Liver (tissue), 9 donors: Measurements from ENCODE around the gene MTM1. TPM values are rescaled to one million over a fixed set of nuclear protein-coding genes. Genes with fewer than 3 reads are reported as not detected.

Experiments
- DNase-seq: peaks from one replicate; pipeline ENCODE4 v3.0.0-alpha.2; 2017; ENCODE audit warnings: low spot score
- H3K27ac ChIP-seq, 2 donors: one replicate each; pipeline ENCODE4 v1.7.0; 2013; ENCODE audit warnings: inconsistent platforms in 2 of 2, low read length in 2 of 2, control low read depth in 1 of 2, low read depth in 1 of 2, mild to moderate bottlenecking in 1 of 2
- H3K27me3 ChIP-seq, 4 donors: one replicate each; pipeline versions ENCODE4 v1.6.1 to v1.7.0; 2013; ENCODE audit warnings: low read length in 3 of 4, inconsistent platforms in 1 of 4, mild to moderate bottlenecking in 1 of 4, moderate library complexity in 1 of 4; ENCODE audit not compliant: control insufficient read depth in 4 of 4, insufficient read depth in 4 of 4
- H3K36me3 ChIP-seq, 4 donors: one replicate each; pipeline versions ENCODE4 v1.6.1 to v1.7.0; 2013; ENCODE audit warnings: low read length in 3 of 4, mild to moderate bottlenecking in 3 of 4, low read depth in 1 of 4, moderate library complexity in 1 of 4; ENCODE audit not compliant: control insufficient read depth in 4 of 4, insufficient read depth in 3 of 4
- H3K4me1 ChIP-seq, 4 donors: one replicate each; pipeline versions ENCODE4 v1.6.1 to v1.7.0; 2013; ENCODE audit warnings: low read length in 3 of 4, mild to moderate bottlenecking in 3 of 4, moderate library complexity in 1 of 4; ENCODE audit not compliant: control insufficient read depth in 4 of 4, insufficient read depth in 4 of 4
- H3K4me3 ChIP-seq, 3 donors: one replicate each; pipeline versions ENCODE4 v1.6.1 to v1.7.0; 2013; ENCODE audit warnings: low read length in 3 of 3, control low read depth in 1 of 3, low read depth in 1 of 3, mild to moderate bottlenecking in 1 of 3
- H3K9ac ChIP-seq, 2 donors: one replicate each; pipeline ENCODE4 v1.7.0; 2013; ENCODE audit warnings: low read length in 2 of 2, mild to moderate bottlenecking in 2 of 2, moderate library complexity in 2 of 2, control low read depth in 1 of 2, low read depth in 1 of 2
- H3K9me3 ChIP-seq, 4 donors: one replicate each; pipeline versions ENCODE4 v1.6.1 to v1.7.0; 2013; ENCODE audit warnings: low read length in 3 of 4; ENCODE audit not compliant: control insufficient read depth in 4 of 4
- EGR1 ChIP-seq, 2 donors: IDR thresholded peaks; 2 replicates each; pipeline ENCODE4 v1.6.1; 2016 to 2018; ENCODE audit warnings: antibody characterized with exemption in 2 of 2, low read depth in 2 of 2
- FOXA1 ChIP-seq: IDR thresholded peaks from 2 replicates; pipeline ENCODE4 v1.6.1; 2016; ENCODE audit warnings: antibody characterized with exemption
- FOXA2 ChIP-seq: IDR thresholded peaks from 2 replicates; pipeline ENCODE4 v1.6.1; 2016; ENCODE audit warnings: antibody characterized with exemption
- HNF4A ChIP-seq, 2 donors: conservative IDR thresholded peaks; 2 replicates each; pipeline ENCODE4 v1.6.1; 2016; ENCODE audit warnings: antibody characterized with exemption in 2 of 2, mild to moderate bottlenecking in 2 of 2
- JUND ChIP-seq, 2 donors: IDR thresholded peaks; 2 replicates each; pipeline ENCODE4 v1.6.1; 2016; ENCODE audit warnings: antibody characterized with exemption in 2 of 2
- NR2F2 ChIP-seq: IDR thresholded peaks from 2 replicates; pipeline ENCODE4 v1.6.1; 2016; ENCODE audit warnings: antibody characterized with exemption
- RAD21 ChIP-seq, 2 donors: IDR thresholded peaks; 2 replicates each; pipeline ENCODE4 v1.6.1; 2016; ENCODE audit warnings: antibody characterized with exemption in 2 of 2, mild to moderate bottlenecking in 2 of 2
- RXRA ChIP-seq, 2 donors: IDR thresholded peaks; 2 replicates each; pipeline ENCODE4 v1.6.1; 2017 to 2018; ENCODE audit warnings: antibody characterized with exemption in 2 of 2, mild to moderate bottlenecking in 1 of 2
- SP1 ChIP-seq: IDR thresholded peaks from 2 replicates; pipeline ENCODE4 v1.6.1; 2018; ENCODE audit warnings: antibody characterized with exemption, mild to moderate bottlenecking
- TAF1 ChIP-seq: conservative IDR thresholded peaks from 2 replicates; pipeline ENCODE4 v1.6.1; 2016; ENCODE audit warnings: antibody characterized with exemption, mild to moderate bottlenecking
- YY1 ChIP-seq: IDR thresholded peaks from 2 replicates; pipeline ENCODE4 v1.6.1; 2016; ENCODE audit warnings: antibody characterized with exemption, mild to moderate bottlenecking
- WGBS: extraction: QIAGEN DNeasy Blood & Tissue Kit; methylation state at CpG from one replicate; pipeline ENCODE4 v1.1.7; 2013; 5-methylcytosine and 5-hydroxymethylcytosine counted together
- polyA plus RNA-seq, 2 donors: library from polyadenylated mRNA; stranded (reverse) in 1 of 2; unstranded in 1 of 2; fragments of 200-250 nt in 1 of 2; fragments of >200 nt in 1 of 2; fragmentation: Nextera tagmentation in 1 of 2; extraction: Ambion mirVana in 1 of 2; gene quantifications; one replicate each; pipeline versions ENCODE4 v1.2.1 to v1.2.3, GENCODE V29; 2013 to 2015
- total RNA-seq, 2 donors: library from RNA; depleted of rRNA; stranded (reverse); fragments of >200 nt; gene quantifications; one replicate each; pipeline ENCODE4 v1.2.3, GENCODE V29; 2014
- TF ChIP-seq, protein P1 (sequence below): IDR thresholded peaks from 2 replicates; pipeline ENCODE4 v1.6.1; 2016; ENCODE audit warnings: antibody characterized with exemption
- TF ChIP-seq, protein P2 (sequence below): IDR thresholded peaks from 2 replicates; pipeline ENCODE4 v1.6.1; 2016; ENCODE audit warnings: antibody characterized with exemption
- TF ChIP-seq, protein P3 (sequence below): IDR thresholded peaks from 2 replicates; pipeline ENCODE4 v1.6.1; 2016; ENCODE audit warnings: antibody characterized with exemption
- donor health status: healthy.
- donor health status: healthy.
- donor health status: healthy.
- donor health status: healthy.
- donor health status: healthy.

Gene MTM1
- total and polyA plus RNA-seq, 4 donors, result 5.9 to 21.2 (median 11.4) TPM

GRCh38 chrX:150602296-150602695 lies 33.9 kb downstream of the MTM1 start:
- TF ChIP-seq NR2F2 (no peak), EGR1 (IDR thresholded peaks at IDR 0.05; ENCODE audit: low read depth in 2 of 2) (no peak), FOXA1 (no peak), RAD21 (IDR thresholded peaks at IDR 0.05) (no peak), YY1 (no peak), JUND (IDR thresholded peaks at IDR 0.05) (no peak), TAF1 (no peak)
- no peak for DNase-seq
- Histone ChIP-seq H3K27ac (no peak overlapping the region), H3K4me1 (no peaks in the 10 kb centered on the region), H3K27me3 (no peaks in the 10 kb centered on the region), H3K9ac (no peak overlapping the region), H3K4me3 (no peak overlapping the region), H3K9me3 (no peaks in the 10 kb centered on the region), H3K36me3 (peaks cover 0 to 14% (median 7%) of the 10 kb centered on the region in 4 donors)

- Histone ChIP-seq H3K27ac (no peak overlapping the region), H3K4me3 (no peak overlapping the region), H3K4me1 (no peaks in the 10 kb centered on the region), H3K36me3 (peaks cover 0 to 14% (median 7%) of the 10 kb centered on the region in 4 donors), H3K9ac (no peak overlapping the region), H3K9me3 (no peaks in the 10 kb centered on the region), H3K27me3 (no peaks in the 10 kb centered on the region)
- WGBS, result 96% methylated on average over 3 of the region's 3 CpGs
- no peak for TF ChIP-seq SP1
- TF ChIP-seq RAD21 (IDR thresholded peaks at IDR 0.05), result no peak
- DNase-seq, result no peak
Measured at GRCh38 chrX:150602743-150603142, 34.3 kb downstream of the MTM1 start.

DNA sequence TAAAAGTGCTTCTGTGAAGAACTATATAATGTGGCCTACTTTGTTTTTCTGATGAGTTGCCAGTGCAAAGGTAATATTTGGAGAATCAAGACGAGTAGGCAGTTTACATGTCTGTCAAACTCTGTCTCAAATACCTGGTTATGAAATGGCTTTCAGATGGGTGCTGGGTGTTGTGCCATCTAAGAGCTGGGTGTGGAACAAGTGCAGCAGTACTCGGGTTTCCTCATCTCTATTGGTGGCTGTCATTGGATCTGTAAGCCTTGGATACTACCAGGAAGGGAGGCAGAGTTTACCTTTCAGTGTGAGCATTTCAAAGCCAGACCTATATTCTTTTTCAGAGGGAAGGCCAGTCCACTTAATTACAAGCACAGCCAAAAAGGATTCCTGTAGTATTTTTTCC lies 37.2 kb downstream of the MTM1 start:
- Histone ChIP-seq H3K4me1 (no peaks in the 10 kb centered on the region), H3K36me3 (peaks cover 0 to 9% (median 5%) of the 10 kb centered on the region in 4 donors), H3K9me3 (no peaks in the 10 kb centered on the region), H3K27me3 (no peaks in the 10 kb centered on the region), H3K27ac (no peak overlapping the region), H3K9ac (no peak overlapping the region), H3K4me3 (no peak overlapping the region)
- WGBS, result 29% methylated on average over 2 of the region's 2 CpGs
- no peak for DNase-seq
- TF ChIP-seq RAD21 (IDR thresholded peaks at IDR 0.05), result peak in 1 of 2 donors; percentile 7
- peak; percentile 10 to 23 for TF ChIP-seq HNF4A (conservative IDR thresholded peaks at IDR 0.05)
- no peak for TF ChIP-seq TAF1
- peak in 1 of 2 donors; percentile 27 for TF ChIP-seq RXRA (IDR thresholded peaks at IDR 0.05)
- TF ChIP-seq, protein P1, sequence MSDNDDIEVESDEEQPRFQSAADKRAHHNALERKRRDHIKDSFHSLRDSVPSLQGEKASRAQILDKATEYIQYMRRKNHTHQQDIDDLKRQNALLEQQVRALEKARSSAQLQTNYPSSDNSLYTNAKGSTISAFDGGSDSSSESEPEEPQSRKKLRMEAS, result no peak

DNA sequence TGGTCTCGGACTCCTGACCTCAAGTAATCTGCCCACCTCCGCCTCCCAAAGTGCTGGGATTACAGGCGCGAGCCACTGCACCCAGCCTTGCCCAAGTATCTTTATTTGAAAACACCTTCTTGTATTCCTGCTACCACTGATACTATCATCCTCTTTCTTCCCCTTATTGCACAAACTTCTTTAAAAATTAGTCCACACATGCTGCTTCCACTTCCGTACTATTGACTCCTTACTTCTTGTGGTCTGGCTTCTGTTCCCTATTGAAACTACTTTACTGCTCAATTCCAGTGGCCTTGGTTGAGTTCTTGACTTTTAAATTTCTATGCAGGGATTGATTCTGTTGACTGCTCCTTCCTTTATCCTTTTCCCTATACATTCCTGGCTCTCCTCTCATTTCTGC lies 38.8 kb downstream of the MTM1 start:
- no peak overlapping the region for H3K4me3 ChIP-seq
- no peaks in the 10 kb centered on the region for H3K27me3 ChIP-seq
- H3K27ac ChIP-seq, result no peak overlapping the region
- no peak overlapping the region for H3K9ac ChIP-seq
- no peaks in the 10 kb centered on the region for H3K4me1 ChIP-seq
- peaks cover 0 to 5% (median 0%) of the 10 kb centered on the region in 4 donors for H3K36me3 ChIP-seq
- 93% methylated on average over 5 of the region's 5 CpGs for WGBS
- TF ChIP-seq, protein P2, sequence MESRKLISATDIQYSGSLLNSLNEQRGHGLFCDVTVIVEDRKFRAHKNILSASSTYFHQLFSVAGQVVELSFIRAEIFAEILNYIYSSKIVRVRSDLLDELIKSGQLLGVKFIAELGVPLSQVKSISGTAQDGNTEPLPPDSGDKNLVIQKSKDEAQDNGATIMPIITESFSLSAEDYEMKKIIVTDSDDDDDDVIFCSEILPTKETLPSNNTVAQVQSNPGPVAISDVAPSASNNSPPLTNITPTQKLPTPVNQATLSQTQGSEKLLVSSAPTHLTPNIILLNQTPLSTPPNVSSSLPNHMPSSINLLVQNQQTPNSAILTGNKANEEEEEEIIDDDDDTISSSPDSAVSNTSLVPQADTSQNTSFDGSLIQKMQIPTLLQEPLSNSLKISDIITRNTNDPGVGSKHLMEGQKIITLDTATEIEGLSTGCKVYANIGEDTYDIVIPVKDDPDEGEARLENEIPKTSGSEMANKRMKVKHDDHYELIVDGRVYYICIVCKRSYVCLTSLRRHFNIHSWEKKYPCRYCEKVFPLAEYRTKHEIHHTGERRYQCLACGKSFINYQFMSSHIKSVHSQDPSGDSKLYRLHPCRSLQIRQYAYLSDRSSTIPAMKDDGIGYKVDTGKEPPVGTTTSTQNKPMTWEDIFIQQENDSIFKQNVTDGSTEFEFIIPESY, result no peak
- TF ChIP-seq FOXA2 (no peak), SP1 (no peak), RXRA (IDR thresholded peaks at IDR 0.05) (no peak), EGR1 (IDR thresholded peaks at IDR 0.05; ENCODE audit: low read depth in 2 of 2) (no peak), FOXA1 (no peak), YY1 (no peak)
- TF ChIP-seq, protein P3, sequence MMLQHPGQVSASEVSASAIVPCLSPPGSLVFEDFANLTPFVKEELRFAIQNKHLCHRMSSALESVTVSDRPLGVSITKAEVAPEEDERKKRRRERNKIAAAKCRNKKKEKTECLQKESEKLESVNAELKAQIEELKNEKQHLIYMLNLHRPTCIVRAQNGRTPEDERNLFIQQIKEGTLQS, result no peak
- TF ChIP-seq, protein P1, result no peak
- DNase-seq, result no peak
- H3K9me3 ChIP-seq, result no peaks in the 10 kb centered on the region
